ENCODE measurements around the gene CNTNAP3B.
"Not testable (repeated sequence)": the region's sequence is repeated elsewhere in the genome, so short reads cannot be mapped to it uniquely, and the experiment has no call there.

GRCh38 chr9:42127056-42127841 is 2.0 kb downstream of the CNTNAP3B start:
- peak; percentile 3 for TF ChIP-seq CTCF (IDR thresholded peaks at IDR 0.05)
- not testable (repeated sequence) for TF ChIP-seq EZH2, EZH2phosphoT487 (IDR thresholded peaks at IDR 0.05)
